Stimulated activated naive CD4-positive, alpha-beta T cell treated with Interleukin-2 at 50 U/mL for 16 hours (primary cell): ENCODE measurements around the gene CIROP.
"Not testable (repeated sequence)": the region's sequence is repeated elsewhere in the genome, so short reads cannot be mapped to it uniquely, and the experiment has no call there.

Experiments used
- DNase-seq: peaks from one replicate; lab custom pipeline; 2025; lab: John Stamatoyannopoulos, UW

CIROP gene

GRCh38 chr14:23113431-23114119 lies 8.8 kb upstream of the CIROP start:
- no peak for DNase-seq

- DNase-seq: no peak
Measured at GRCh38 chr14:23112359-23113178, 7.8 kb upstream of the CIROP start.

GRCh38 chr14:23110579-23111365 lies 6.0 kb upstream of the CIROP start:
- no peak for DNase-seq

- DNase-seq: no peak
Measured at GRCh38 chr14:23109769-23110168, 5.0 kb upstream of the CIROP start.

- not testable (repeated sequence) for DNase-seq
Measured at GRCh38 chr14:23108169-23108568, 3.4 kb upstream of the CIROP start.

- not testable (repeated sequence) for DNase-seq
Measured at GRCh38 chr14:23107620-23108019, 2.8 kb upstream of the CIROP start.

GRCh38 chr14:23106747-23107045 lies 1.9 kb upstream of the CIROP start:
- DNase-seq: no peak

- DNase-seq: no peak
Measured at GRCh38 chr14:23105348-23105824, 597 bp upstream of the CIROP start.

- no peak for DNase-seq
Measured at GRCh38 chr14:23104070-23104590, 659 bp downstream of the CIROP start.

- DNase-seq: no peak
Measured at GRCh38 chr14:23103581-23103980, 1.2 kb downstream of the CIROP start.

GRCh38 chr14:23102801-23103200 lies 2.0 kb downstream of the CIROP start:
- no peak for DNase-seq

- no peak for DNase-seq
Measured at GRCh38 chr14:23101986-23102625, 2.7 kb downstream of the CIROP start.

- no peak for DNase-seq
Measured at GRCh38 chr14:23101213-23101970, 3.4 kb downstream of the CIROP start.

GRCh38 chr14:23099212-23099861 lies 5.5 kb downstream of the CIROP start:
- DNase-seq: no peak

GRCh38 chr14:23097786-23098185 lies 7.0 kb downstream of the CIROP start:
- no peak for DNase-seq

- no peak for DNase-seq
Measured at GRCh38 chr14:23095196-23096108, 9.3 kb downstream of the CIROP start, which contains the start of gene C14orf119. Gene C14orf119, plus strand, starts transcription at chr14:23095505. Its CDS starts 2,154 bp downstream, at chr14:23097659.

- DNase-seq: no peak
Measured at GRCh38 chr14:23094666-23095195, 10.1 kb downstream of the CIROP start, which contains the start of gene ACIN1. Gene ACIN1, minus strand, starts transcription at chr14:23095136. Its CDS starts 24 bp downstream, at chr14:23095112.

GRCh38 chr14:23093991-23094665 lies 10.7 kb downstream of the CIROP start:
- no peak for DNase-seq
